HG02798 (cell line): ENCODE data around the gene FGF5.
A peak's percentile ranks its signal among the peaks of the same experiment; 100 is the strongest.

Source experiments
- ATAC-seq: cut with Tn5 transposase; IDR thresholded peaks from one replicate; pipeline ENCODE4 v1.9.1; 2021; ENCODE audit warnings: mild to moderate bottlenecking; ENCODE audit not compliant: unreplicated experiment, poor library complexity

The FGF5 gene

GRCh38 chr4:80333121-80333520 lies 66.7 kb downstream of the FGF5 start:
- ATAC-seq, result no peak

DNA sequence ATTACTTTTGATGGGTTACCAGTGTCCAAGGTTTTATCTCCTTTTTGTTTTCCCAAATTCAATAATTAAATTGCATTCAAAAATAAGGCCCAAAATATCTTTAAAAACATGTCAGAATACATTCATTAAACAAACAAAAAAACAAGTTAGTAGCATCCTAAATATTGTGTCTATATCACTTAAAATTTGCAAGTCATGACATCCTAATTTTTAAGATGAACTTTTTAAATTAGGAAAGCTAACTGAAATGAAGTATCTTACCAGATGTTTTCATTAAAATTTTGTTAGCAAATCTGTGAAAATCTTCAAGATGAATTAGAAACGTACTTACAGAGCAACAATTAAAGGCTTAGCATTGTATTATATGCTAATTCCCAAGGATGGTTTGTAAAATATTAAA lies 68.1 kb downstream of the FGF5 start:
- ATAC-seq, result no peak

DNA sequence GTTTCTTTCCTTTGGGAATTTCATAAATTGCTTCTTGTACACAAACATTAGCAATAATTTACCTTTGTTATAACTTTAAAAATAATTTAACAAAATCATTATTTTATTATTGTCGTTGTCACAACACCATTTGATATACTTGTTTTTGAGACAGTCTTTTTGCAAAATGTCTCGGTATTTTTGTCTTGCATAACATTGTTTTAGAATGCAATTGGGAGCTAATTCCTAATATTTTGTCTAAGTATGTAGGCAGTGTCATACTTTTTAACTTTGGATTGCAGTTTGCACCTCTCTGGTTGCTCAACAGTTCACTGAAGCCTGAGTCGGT lies 68.7 kb downstream of the FGF5 start:
- ATAC-seq, result no peak

DNA sequence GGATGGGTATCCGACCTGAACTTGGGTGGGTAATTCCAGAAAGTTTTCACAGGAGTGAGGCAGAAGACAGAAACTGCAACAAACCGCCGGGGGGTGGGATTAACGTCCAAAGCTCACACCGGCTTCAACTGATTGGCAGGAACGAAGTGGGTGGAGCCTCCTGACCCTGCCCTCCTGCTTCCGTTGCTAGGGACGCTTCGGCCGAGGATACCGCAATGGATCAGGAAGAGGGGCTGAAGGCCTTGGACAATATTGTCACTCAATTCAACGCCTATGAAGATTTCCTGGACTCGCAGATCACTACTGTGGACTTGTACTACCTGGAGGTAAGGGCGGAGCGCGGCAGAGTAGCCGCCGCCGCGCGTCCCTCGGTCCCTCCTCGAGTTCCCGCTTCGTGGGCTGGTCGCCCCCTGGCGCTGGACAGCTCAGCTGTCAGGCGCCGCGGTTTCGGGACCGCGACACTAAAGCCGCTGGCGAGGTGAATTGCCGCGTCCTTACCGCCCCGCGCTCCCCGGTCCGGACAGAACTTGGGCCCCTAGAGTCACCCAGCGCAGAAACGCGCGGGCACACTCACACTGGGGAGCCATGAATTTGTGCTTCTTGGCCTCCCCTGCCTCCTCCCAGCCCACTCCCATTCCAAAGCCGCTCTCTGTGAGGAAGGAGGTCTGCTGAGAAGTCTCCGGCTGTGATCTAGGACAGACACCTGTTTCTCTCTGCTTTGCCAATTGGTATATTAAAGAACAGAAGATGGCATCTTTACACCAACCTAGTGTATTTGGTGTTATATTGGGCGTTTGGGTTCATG lies 69.3 kb downstream of the FGF5 start, which contains the start of gene CFAP299:
Gene CFAP299, plus strand, starts transcription at position 177 of the 805 bp plus-strand sequence.
- peak; percentile 98 for ATAC-seq

- no peak for ATAC-seq
Measured at GRCh38 chr4:80336582-80336981, 70.1 kb downstream of the FGF5 start.

GRCh38 chr4:80340036-80340435 lies 73.6 kb downstream of the FGF5 start:
- no peak for ATAC-seq
